ENCODE measurements around the gene ANKS1B. TPM values are rescaled to one million over a fixed set of nuclear protein-coding genes. Genes with fewer than 3 reads are reported as not detected.
"Not testable (repeated sequence)": the region's sequence is repeated elsewhere in the genome, so short reads cannot be mapped to it uniquely, and the experiment has no call there.

ANKS1B gene
- total RNA-seq, 1 experiment from 2014 or later, result 5.8 TPM

- TF ChIP-seq, protein P1, sequence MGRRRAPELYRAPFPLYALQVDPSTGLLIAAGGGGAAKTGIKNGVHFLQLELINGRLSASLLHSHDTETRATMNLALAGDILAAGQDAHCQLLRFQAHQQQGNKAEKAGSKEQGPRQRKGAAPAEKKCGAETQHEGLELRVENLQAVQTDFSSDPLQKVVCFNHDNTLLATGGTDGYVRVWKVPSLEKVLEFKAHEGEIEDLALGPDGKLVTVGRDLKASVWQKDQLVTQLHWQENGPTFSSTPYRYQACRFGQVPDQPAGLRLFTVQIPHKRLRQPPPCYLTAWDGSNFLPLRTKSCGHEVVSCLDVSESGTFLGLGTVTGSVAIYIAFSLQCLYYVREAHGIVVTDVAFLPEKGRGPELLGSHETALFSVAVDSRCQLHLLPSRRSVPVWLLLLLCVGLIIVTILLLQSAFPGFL (CRISPR knock-in tag; IDR thresholded peaks at IDR 0.05; ENCODE audit: borderline replicate concordance), result no peak
- no peak for TF ChIP-seq KAT7 (CRISPR knock-in tag; IDR thresholded peaks at IDR 0.05; ENCODE audit: borderline replicate concordance)
Measured at GRCh38 chr12:98970210-98970609, 1014.5 kb downstream of the ANKS1B start (continued).

DNA sequence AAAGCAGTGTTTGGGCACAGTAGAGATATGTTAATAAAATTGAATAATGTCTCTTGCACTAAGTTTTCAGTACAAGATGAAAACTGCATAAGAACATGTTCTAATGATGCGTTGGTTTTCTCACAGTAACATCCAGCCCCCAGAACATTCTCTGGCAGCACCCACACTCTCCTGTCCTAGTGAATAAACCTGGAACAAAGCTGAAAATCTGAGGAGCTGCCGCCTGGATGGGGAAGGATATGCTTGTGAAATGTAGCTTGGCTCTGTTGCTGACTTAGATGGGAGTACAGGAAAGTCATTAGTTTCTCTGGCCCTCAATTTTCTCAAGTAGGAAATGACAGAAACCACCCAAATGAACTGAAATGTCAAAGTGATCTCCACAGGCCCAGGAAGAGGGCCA is 1015.8 kb downstream of the ANKS1B start:
- no peak overlapping the region for H3K27ac Mint-ChIP-seq
- H3K9me3 Mint-ChIP-seq, result 0 out of 2 replicates have a peak, but pooled peaks cover 3% of the 10 kb centered on the region
- no peaks in the 10 kb centered on the region for H3K27me3 Mint-ChIP-seq (ENCODE audit: low read depth)
- no peak overlapping the region for H3K4me3 Mint-ChIP-seq
- no peak for DNase-seq (ENCODE audit: low spot score)
- H3K36me3 Mint-ChIP-seq, result no peaks in the 10 kb centered on the region
- H3K4me1 Mint-ChIP-seq, result peaks cover 7% of the 10 kb centered on the region; the same call in 1 of the 2 replicates
- ATAC-seq, result no peak
- TF ChIP-seq SMAD3 (CRISPR knock-in tag; IDR thresholded peaks at IDR 0.05; ENCODE audit: borderline replicate concordance), result no peak
- TF ChIP-seq ZNF232 (CRISPR knock-in tag; IDR thresholded peaks at IDR 0.05), result no peak
- no peak for TF ChIP-seq GABPB1 (CRISPR knock-in tag; IDR thresholded peaks at IDR 0.05)
- no peak for TF ChIP-seq SMAD4 (CRISPR knock-in tag; IDR thresholded peaks at IDR 0.05)
- TF ChIP-seq TEAD1 (CRISPR knock-in tag; IDR thresholded peaks at IDR 0.05), result no peak
- no peak for TF ChIP-seq AFF4 (CRISPR knock-in tag; IDR thresholded peaks at IDR 0.05; ENCODE audit: borderline replicate concordance)
- no peak for TF ChIP-seq NR2C2 (CRISPR knock-in tag; IDR thresholded peaks at IDR 0.05)
- TF ChIP-seq, protein P2, sequence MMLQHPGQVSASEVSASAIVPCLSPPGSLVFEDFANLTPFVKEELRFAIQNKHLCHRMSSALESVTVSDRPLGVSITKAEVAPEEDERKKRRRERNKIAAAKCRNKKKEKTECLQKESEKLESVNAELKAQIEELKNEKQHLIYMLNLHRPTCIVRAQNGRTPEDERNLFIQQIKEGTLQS (CRISPR knock-in tag; conservative IDR thresholded peaks at IDR 0.05), result no peak
- TF ChIP-seq ZNF263 (CRISPR knock-in tag; IDR thresholded peaks at IDR 0.05; ENCODE audit: low read depth), result no peak
- no peak for TF ChIP-seq ZNF138 (CRISPR knock-in tag; conservative IDR thresholded peaks at IDR 0.05)
- no peak for TF ChIP-seq MYBL2 (CRISPR knock-in tag; IDR thresholded peaks at IDR 0.05)
- no peak for TF ChIP-seq TCF7 (CRISPR knock-in tag; IDR thresholded peaks at IDR 0.05; ENCODE audit: low read depth)
- no peak for TF ChIP-seq CDX4 (CRISPR knock-in tag; IDR thresholded peaks at IDR 0.05; ENCODE audit: borderline replicate concordance)
- TF ChIP-seq ZBTB43 (CRISPR knock-in tag; IDR thresholded peaks at IDR 0.05), result no peak
- no peak for TF ChIP-seq ZNF671 (CRISPR knock-in tag; IDR thresholded peaks at IDR 0.05)
- TF ChIP-seq AR (CRISPR knock-in tag; IDR thresholded peaks at IDR 0.05), result no peak
- TF ChIP-seq FOXJ3 (CRISPR knock-in tag; IDR thresholded peaks at IDR 0.05; ENCODE audit: borderline replicate concordance), result no peak
- POLR2A ChIA-PET, result no interaction called here
- CTCF ChIA-PET, result interaction anchor here (0.5 to 1.3 kb wide), 3 partner anchors 11 to 169 kb away, joined by 3 to 6 read pairs (median 3); no protein-coding TSS in a partner anchor

DNA sequence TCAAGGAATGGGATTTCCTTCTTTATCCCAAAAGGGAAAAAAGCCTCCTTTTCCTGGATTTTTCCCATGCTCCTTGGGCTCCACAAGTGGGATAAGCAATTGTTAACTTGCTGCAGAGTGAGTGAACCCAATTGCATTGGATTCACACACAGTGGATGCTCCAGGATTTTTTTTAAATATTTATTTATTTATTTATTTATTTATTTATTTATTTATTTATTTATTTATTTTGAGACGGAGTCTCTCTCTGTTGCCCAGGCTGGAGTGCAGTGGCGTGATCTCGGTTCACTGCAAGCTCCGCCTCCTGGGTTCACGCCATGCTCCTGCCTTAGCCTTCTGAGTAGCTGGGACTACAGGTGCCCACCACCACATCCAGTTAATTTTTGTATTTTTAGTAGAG is 1027.6 kb downstream of the ANKS1B start:
- ATAC-seq; DNase-seq (ENCODE audit: low spot score); H3K36me3 Mint-ChIP-seq; H3K4me3 Mint-ChIP-seq; H3K9me3 Mint-ChIP-seq; POLR2A ChIA-PET; H3K27me3 Mint-ChIP-seq (ENCODE audit: low read depth); H3K27ac Mint-ChIP-seq; H3K4me1 Mint-ChIP-seq: not testable (repeated sequence)
- CTCF ChIA-PET, result interaction anchor here (1.4 to 2.0 kb wide), 2 partner anchors 12 to 41 kb away, joined by 6 to 9 read pairs; no protein-coding TSS in a partner anchor
